Measurements from ENCODE around the gene C10orf62. TPM values are rescaled to one million over a fixed set of nuclear protein-coding genes. Genes with fewer than 3 reads are reported as not detected.

Gene C10orf62
- total and polyA plus RNA-seq, 9 of the 15 experiments (the other 6 are each of a cell fraction or from before 2014, with no cell fraction given): not detected

- TF ChIP-seq KAT2B (IDR thresholded peaks at IDR 0.05; ENCODE audit: low read depth, low read length): no peak
Observed at GRCh38 chr10:97607095-97607636, 17.6 kb downstream of the C10orf62 start (continued).

- DNase-seq (ENCODE audit: extremely low read depth in 1 of 4, low spot score in 3 of 4) (no peak), FAIRE-seq (no peak), ATAC-seq (no peak)
- no peaks in the 10 kb centered on the region for H3K36me3 ChIP-seq (ENCODE audit: control insufficient read depth, insufficient read depth, low read length)
- in situ Hi-C loops (cut with MboI): no loop called here
- H3K4me3 ChIP-seq: no peak overlapping the region
- H3K9me3 ChIP-seq (replicated peaks; ENCODE audit: control insufficient read depth, insufficient read depth, low read depth, low read length): no peaks in the 10 kb centered on the region
- no peak overlapping the region for H2AFZ ChIP-seq (ENCODE audit: low read depth, low read length)
- no peaks in the 10 kb centered on the region for H3K27me3 ChIP-seq (ENCODE audit: control insufficient read depth in 2 of 2, insufficient read depth in 2 of 2, low read length in 2 of 2)
- WGBS (ENCODE audit: insufficient coverage, low coverage, missing lambda C conversion rate): 49% methylated on average over 13 of the region's 13 CpGs
- H4K20me1 ChIP-seq (replicated peaks; ENCODE audit: control insufficient read depth, insufficient read depth, low read length): no peaks in the 10 kb centered on the region
- ChIA-PET POLR2A (interaction anchor here (0.6 to 1.3 kb wide), 5 partner anchors 10 to 161 kb away, joined by 3 to 6 read pairs (median 4); no protein-coding TSS in a partner anchor), CTCF (ENCODE audit: low intra/inter-chr PET ratio) (no interaction called here)
- H3K79me2 ChIP-seq (ENCODE audit: control insufficient read depth, insufficient read depth, low read length): no peaks in the 10 kb centered on the region
- peaks cover 0 to 5% of the 10 kb centered on the region in 2 experiments; a peak in 2 of 5 replicates for H3K4me1 ChIP-seq (replicated peaks in 1 of 2; ENCODE audit: control insufficient read depth in 2 of 2, insufficient read depth in 2 of 2, low read length in 2 of 2)
- no peak overlapping the region for H3K9ac ChIP-seq (ENCODE audit: insufficient read depth in 1 of 2, low read depth in 2 of 2, low read length in 2 of 2)
- intact Hi-C loops (cut with micrococcal nuclease): no loop called here
- no peak overlapping the region for H3K27ac ChIP-seq (ENCODE audit: extremely low read depth, low read depth, low read length)
- H3K9me1 ChIP-seq (ENCODE audit: control insufficient read depth, insufficient read depth, low read length): no peaks in the 10 kb centered on the region
- BruUV-seq (replicated peaks): no TSS peak
- no peak overlapping the region for H3K4me2 ChIP-seq (ENCODE audit: insufficient read depth, low read length)
- no peak for TF ChIP-seq NCOA4 (IDR thresholded peaks at IDR 0.05; ENCODE audit: partially characterized antibody)
- no peak for TF ChIP-seq PHF20 (IDR thresholded peaks at IDR 0.05; ENCODE audit: partially characterized antibody)
- TF ChIP-seq CBFB (CRISPR knock-in tag; IDR thresholded peaks at IDR 0.05): no peak
- no peak for TF ChIP-seq ZFP36 (IDR thresholded peaks at IDR 0.05; ENCODE audit: low read depth, low read length, partially characterized antibody)
- no peak for TF ChIP-seq TFAM (CRISPR knock-in tag; conservative IDR thresholded peaks at IDR 0.05)
- no peak for TF ChIP-seq RAD51 (IDR thresholded peaks at IDR 0.05; ENCODE audit: borderline replicate concordance, low read depth)
- TF ChIP-seq ETV6 (IDR thresholded peaks at IDR 0.05; ENCODE audit: borderline replicate concordance in 1 of 2, low read depth in 2 of 2, low read length in 1 of 2): no peak
- TF ChIP-seq ETV6 (CRISPR knock-in tag; IDR thresholded peaks at IDR 0.05; ENCODE audit: borderline replicate concordance): no peak
- no peak for TF ChIP-seq TRIM24 (IDR thresholded peaks at IDR 0.05)
- TF ChIP-seq FOXJ3 (CRISPR knock-in tag; IDR thresholded peaks at IDR 0.05): no peak
- TF ChIP-seq NR0B1 (IDR thresholded peaks at IDR 0.05; ENCODE audit: partially characterized antibody): no peak
- TF ChIP-seq ARID3B (CRISPR knock-in tag; IDR thresholded peaks at IDR 0.05; ENCODE audit: borderline replicate concordance): no peak
- no peak for TF ChIP-seq ZNF274 (IDR thresholded peaks at IDR 0.05; ENCODE audit: borderline replicate concordance, low read depth, low read length)
Observed at GRCh38 chr10:97608991-97609561, 19.6 kb downstream of the C10orf62 start.

All from K562 (cell line).